Fibroblast of lung (primary cell): ENCODE results near the gene LPP. TPM values are rescaled to one million over a fixed set of nuclear protein-coding genes. Genes with fewer than 3 reads are reported as not detected.

ENCODE experiments used
- DNase-seq, 2 donors: peaks; one replicate each; pipeline versions ENCODE4 v3.0.0 to v3.0.0-alpha.2; 2010; ENCODE audit warnings: low read depth in 2 of 2
- H2AFZ ChIP-seq: 2 replicates; pipeline ENCODE4 v1.5.1; 2012; ENCODE audit warnings: low read length, control low read depth, inconsistent platforms
- H3K27ac ChIP-seq: 2 replicates; pipeline ENCODE4 v1.5.1; 2011; ENCODE audit warnings: low read length, control low read depth; ENCODE audit not compliant: insufficient read depth
- H3K27me3 ChIP-seq: 2 replicates; pipeline ENCODE4 v1.5.1; 2011; ENCODE audit warnings: mild to moderate bottlenecking, low read length; ENCODE audit not compliant: control insufficient read depth, insufficient read depth
- H3K36me3 ChIP-seq: 2 replicates; pipeline ENCODE4 v1.5.1; 2011; ENCODE audit warnings: low read length; ENCODE audit not compliant: control insufficient read depth, insufficient read depth
- H3K4me1 ChIP-seq: 2 replicates; pipeline ENCODE4 v1.5.1; 2011; ENCODE audit warnings: low read length; ENCODE audit not compliant: control insufficient read depth, insufficient read depth; ENCODE audit errors: extremely low read depth
- H3K4me2 ChIP-seq: 2 replicates; pipeline ENCODE4 v1.5.1; 2011; ENCODE audit warnings: low read length, control low read depth; ENCODE audit not compliant: insufficient read depth; ENCODE audit errors: extremely low read depth
- H3K4me3 ChIP-seq, 4 experiments: fragments of 200-600 bp in 1 of 4; sonication (generic) in 1 of 4; replicated peaks in 1 of 4; 2 replicates each; pipeline ENCODE4 v1.5.1; 2011 to 2016; ENCODE audit warnings: low read length in 4 of 4, low read depth in 3 of 4, mild to moderate bottlenecking in 3 of 4, control low read depth in 2 of 4, inconsistent platforms in 1 of 4, mixed read lengths in 1 of 4; ENCODE audit not compliant: insufficient read depth in 1 of 4; ENCODE audit errors: control extremely low read depth in 1 of 4
- H3K79me2 ChIP-seq: 2 replicates; pipeline ENCODE4 v1.5.1; 2012; ENCODE audit warnings: mild to moderate bottlenecking, low read length, inconsistent platforms; ENCODE audit not compliant: control insufficient read depth, insufficient read depth
- H3K9ac ChIP-seq: 2 replicates; pipeline ENCODE4 v1.5.1; 2011; ENCODE audit warnings: mild to moderate bottlenecking, low read length, control low read depth; ENCODE audit not compliant: insufficient read depth
- H3K9me3 ChIP-seq: 2 replicates; pipeline ENCODE4 v1.5.1; 2012; ENCODE audit warnings: low read depth, low read length; ENCODE audit not compliant: control insufficient read depth, insufficient read depth
- H4K20me1 ChIP-seq: 2 replicates; pipeline ENCODE4 v1.5.1; 2011; ENCODE audit warnings: low read length; ENCODE audit not compliant: control insufficient read depth, insufficient read depth; ENCODE audit errors: extremely low read depth
- CTCF ChIP-seq, 2 donors: IDR thresholded peaks in 1 of 2; conservative IDR thresholded peaks in 1 of 2; 1 replicate in 1 of 2; 2 replicates in 1 of 2; pipeline ENCODE4 v1.5.1; 2011 to 2012; ENCODE audit warnings: low read length in 2 of 2, control low read depth in 1 of 2, inconsistent platforms in 1 of 2, low read depth in 1 of 2, mild to moderate bottlenecking in 1 of 2
- EZH2 ChIP-seq: IDR thresholded peaks from 2 replicates; pipeline ENCODE4 v1.5.1; 2012; ENCODE audit warnings: low read length, control low read depth, mild to moderate bottlenecking; ENCODE audit errors: missing control alignments
- polyA plus RNA-seq, 2 donors: library from polyadenylated mRNA; depleted of rRNA in 1 of 2; stranded (reverse) in 1 of 2; unstranded in 1 of 2; fragments of >200 nt; gene quantifications; 2 replicates each; pipeline ENCODE4 v1.2.1, GENCODE V29; 2011 to 2012; ENCODE audit warnings: missing spikeins in 1 of 2
- total RNA-seq: library from RNA; depleted of rRNA; stranded (reverse); fragments of >200 nt; gene quantifications from 2 replicates; pipeline ENCODE4 v1.2.1, GENCODE V29; 2014

Gene LPP
- total and polyA plus RNA-seq, 2 donors (not counting 1 experiment from before 2014, with no cell fraction given): 69.0 to 124 TPM

GRCh38 chr3:188298585-188298984 is 144.6 kb downstream of the LPP start:
- H2AFZ ChIP-seq: no peak overlapping the region
- H3K4me1 ChIP-seq: peaks cover 19% of the 10 kb centered on the region
- no peak for TF ChIP-seq CTCF (conservative IDR thresholded peaks at IDR 0.05 in 1 of 2, IDR thresholded peaks at IDR 0.05 in 1 of 2; ENCODE audit: low read depth in 1 of 2, low read length in 2 of 2)
- no peak for TF ChIP-seq EZH2
- no peak overlapping the region for H3K27ac ChIP-seq
- no peaks in the 10 kb centered on the region for H4K20me1 ChIP-seq
- no peak for DNase-seq
- H3K4me2 ChIP-seq: no peak overlapping the region
- H3K9me3 ChIP-seq: no peaks in the 10 kb centered on the region
- H3K27me3 ChIP-seq: no peaks in the 10 kb centered on the region
- H3K36me3 ChIP-seq: no peaks in the 10 kb centered on the region
- no peak overlapping the region for H3K4me3 ChIP-seq
- no peak overlapping the region for H3K9ac ChIP-seq
- H3K79me2 ChIP-seq: peaks cover 38% of the 10 kb centered on the region

- no peak overlapping the region for H3K9ac ChIP-seq
- no peaks in the 10 kb centered on the region for H3K36me3 ChIP-seq
- H3K79me2 ChIP-seq: peaks cover 37% of the 10 kb centered on the region
- peak in 1 of 2 donors; percentile 47 for DNase-seq
- H3K4me1 ChIP-seq: peaks cover 19% of the 10 kb centered on the region
- no peak for TF ChIP-seq EZH2
- no peak overlapping the region for H3K4me3 ChIP-seq
- H4K20me1 ChIP-seq: no peaks in the 10 kb centered on the region
- H3K9me3 ChIP-seq: no peaks in the 10 kb centered on the region
- no peaks in the 10 kb centered on the region for H3K27me3 ChIP-seq
- no peak overlapping the region for H3K27ac ChIP-seq
- no peak overlapping the region for H2AFZ ChIP-seq
- no peak overlapping the region for H3K4me2 ChIP-seq
Observed at GRCh38 chr3:188299068-188299467, 145.1 kb downstream of the LPP start.

- H3K79me2 ChIP-seq: peaks cover 34% of the 10 kb centered on the region
- TF ChIP-seq EZH2 (no peak), CTCF (conservative IDR thresholded peaks at IDR 0.05 in 1 of 2, IDR thresholded peaks at IDR 0.05 in 1 of 2; ENCODE audit: low read depth in 1 of 2, low read length in 2 of 2) (no peak)
- no peak overlapping the region for H2AFZ ChIP-seq
- no peak for DNase-seq
- no peak overlapping the region for H3K27ac ChIP-seq
- no peak overlapping the region for H3K4me3 ChIP-seq
- H4K20me1 ChIP-seq: no peaks in the 10 kb centered on the region
- no peaks in the 10 kb centered on the region for H3K36me3 ChIP-seq
- peaks cover 15% of the 10 kb centered on the region for H3K4me1 ChIP-seq
- H3K9ac ChIP-seq: no peak overlapping the region
- no peak overlapping the region for H3K4me2 ChIP-seq
- no peaks in the 10 kb centered on the region for H3K27me3 ChIP-seq
- H3K9me3 ChIP-seq: no peaks in the 10 kb centered on the region
Observed at GRCh38 chr3:188299708-188300107, 145.8 kb downstream of the LPP start.
